SK-N-SH treated with all-trans-retinoic acid at 6 μM for 48 hours (cell line): ENCODE measurements around the gene IFNG-AS1.

Source experiments
- CSDC2 ChIP-seq: fragments of 250-450 bp; sonication (Bioruptor Pico); IDR thresholded peaks from 2 replicates; pipeline ENCODE4 v1.5.0; 2020; ENCODE audit warnings: mild to moderate bottlenecking, moderate library complexity
- PATZ1 ChIP-seq: fragments of 250-450 bp; sonication (Bioruptor Pico); IDR thresholded peaks from 2 replicates; pipeline ENCODE4 v1.8.0; 2020; ENCODE audit warnings: mild to moderate bottlenecking, moderate library complexity, borderline replicate concordance
- TOX ChIP-seq: fragments of 250-450 bp; sonication (Bioruptor Pico); IDR thresholded peaks from 2 replicates; pipeline ENCODE4 v1.8.0; 2021; ENCODE audit warnings: mild to moderate bottlenecking, moderate library complexity, borderline replicate concordance
- ZNF8 ChIP-seq: fragments of 450-650 bp; formaldehyde crosslinking; IDR thresholded peaks from 2 replicates; pipeline ENCODE4 v1.5.0; 2020; ENCODE audit warnings: mild to moderate bottlenecking, moderate library complexity

GRCh38 chr12:67944093-67944492 lies 45.2 kb upstream of the IFNG-AS1 start:
- no peak for TF ChIP-seq TOX (CRISPR knock-in tag)
- TF ChIP-seq CSDC2 (CRISPR knock-in tag): no peak
- TF ChIP-seq PATZ1 (CRISPR knock-in tag): no peak
- no peak for TF ChIP-seq ZNF8 (CRISPR knock-in tag)
